Measurements from ENCODE around the gene PAX1.

Gene PAX1

GRCh38 chr20:21725892-21726291, 20.4 kb downstream of the PAX1 start:
- no peak for DNase-seq

GRCh38 chr20:21729316-21729715, 23.9 kb downstream of the PAX1 start:
- no peak for DNase-seq

- no peak for DNase-seq
Measured at GRCh38 chr20:21739161-21739560, 33.7 kb downstream of the PAX1 start.

GRCh38 chr20:21739682-21740081, 34.2 kb downstream of the PAX1 start:
- DNase-seq: no peak

GRCh38 chr20:21741266-21741665, 35.8 kb downstream of the PAX1 start:
- no peak for DNase-seq

- DNase-seq: no peak
Measured at GRCh38 chr20:21762646-21763045, 57.2 kb downstream of the PAX1 start.

- no peak for DNase-seq
Measured at GRCh38 chr20:21767200-21767738, 61.8 kb downstream of the PAX1 start.

GRCh38 chr20:21767739-21768223, 62.3 kb downstream of the PAX1 start:
- peak in 2 of 56 donors; percentile 2 to 15 for DNase-seq

Measured in amygdala (tissue), 56 donors.